Measurements from ENCODE around the gene RAB31. TPM values are rescaled to one million over a fixed set of nuclear protein-coding genes. Genes with fewer than 3 reads are reported as not detected.

Gene RAB31
- total RNA-seq, 4 donors from 2014 or later, result 17.4 to 76.0 (median 45.0) TPM

DNA sequence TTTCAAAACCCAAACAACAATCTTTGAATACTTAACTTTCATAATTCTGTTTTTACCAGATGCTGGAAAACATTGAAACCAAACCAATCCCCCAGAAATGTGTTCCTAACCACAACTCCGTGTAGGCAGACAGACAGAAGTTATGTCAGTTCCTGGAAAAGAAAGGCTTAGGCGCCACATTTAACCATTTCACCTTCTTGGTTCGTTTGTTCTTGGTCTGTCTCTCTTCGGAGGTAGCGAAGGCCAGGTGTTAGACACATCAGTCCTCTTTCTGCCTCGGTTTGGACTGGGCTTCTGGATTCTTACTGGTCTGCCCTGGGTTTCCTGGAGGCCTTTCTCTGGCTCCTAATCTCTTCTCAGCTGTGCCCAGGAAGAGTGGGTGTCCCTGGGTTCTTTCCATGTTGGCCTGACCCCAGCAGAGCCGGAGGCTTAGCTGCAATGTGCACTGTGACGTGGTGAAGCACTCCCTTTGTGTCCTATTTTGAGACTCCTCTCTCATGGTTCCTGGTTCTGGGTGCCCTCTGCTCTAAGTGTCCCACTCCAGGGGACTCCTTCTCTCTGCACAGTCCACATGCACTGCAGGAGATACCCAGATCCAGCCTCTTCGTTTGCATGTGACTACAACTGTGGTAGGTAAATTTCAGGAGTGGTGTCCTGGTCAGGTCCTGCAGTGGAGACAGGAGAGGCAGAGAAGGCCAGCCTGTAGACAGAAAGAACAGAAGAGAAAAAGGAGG is 23.1 kb upstream of the RAB31 start:
- peak overlapping the region; percentile 52 to 75 (median 67) for H3K27ac ChIP-seq
- H3K27me3 ChIP-seq, result no peaks in the 10 kb centered on the region
- no peak overlapping the region for H3K4me3 ChIP-seq
- 29 to 34% methylated on average over 9 of the region's 9 CpGs for WGBS, 2 donors
- TF ChIP-seq, protein P1, sequence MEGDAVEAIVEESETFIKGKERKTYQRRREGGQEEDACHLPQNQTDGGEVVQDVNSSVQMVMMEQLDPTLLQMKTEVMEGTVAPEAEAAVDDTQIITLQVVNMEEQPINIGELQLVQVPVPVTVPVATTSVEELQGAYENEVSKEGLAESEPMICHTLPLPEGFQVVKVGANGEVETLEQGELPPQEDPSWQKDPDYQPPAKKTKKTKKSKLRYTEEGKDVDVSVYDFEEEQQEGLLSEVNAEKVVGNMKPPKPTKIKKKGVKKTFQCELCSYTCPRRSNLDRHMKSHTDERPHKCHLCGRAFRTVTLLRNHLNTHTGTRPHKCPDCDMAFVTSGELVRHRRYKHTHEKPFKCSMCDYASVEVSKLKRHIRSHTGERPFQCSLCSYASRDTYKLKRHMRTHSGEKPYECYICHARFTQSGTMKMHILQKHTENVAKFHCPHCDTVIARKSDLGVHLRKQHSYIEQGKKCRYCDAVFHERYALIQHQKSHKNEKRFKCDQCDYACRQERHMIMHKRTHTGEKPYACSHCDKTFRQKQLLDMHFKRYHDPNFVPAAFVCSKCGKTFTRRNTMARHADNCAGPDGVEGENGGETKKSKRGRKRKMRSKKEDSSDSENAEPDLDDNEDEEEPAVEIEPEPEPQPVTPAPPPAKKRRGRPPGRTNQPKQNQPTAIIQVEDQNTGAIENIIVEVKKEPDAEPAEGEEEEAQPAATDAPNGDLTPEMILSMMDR (IDR thresholded peaks at IDR 0.05), result no peak
- no peak for TF ChIP-seq POLR2A (IDR thresholded peaks at IDR 0.05)
- intact Hi-C loops (cut with DNase I), result loop anchor here (10.0 kb wide), 1 partner anchor 70 kb away; the partner anchor contains the start of gene PPP4R1
- H3K36me3 ChIP-seq, result no peaks in the 10 kb centered on the region
- H3K9me3 ChIP-seq, result no peaks in the 10 kb centered on the region
- H3K4me1 ChIP-seq, result peaks cover 20 to 44% (median 20%) of the 10 kb centered on the region in 3 donors
- DNase-seq, result no peak

DNA sequence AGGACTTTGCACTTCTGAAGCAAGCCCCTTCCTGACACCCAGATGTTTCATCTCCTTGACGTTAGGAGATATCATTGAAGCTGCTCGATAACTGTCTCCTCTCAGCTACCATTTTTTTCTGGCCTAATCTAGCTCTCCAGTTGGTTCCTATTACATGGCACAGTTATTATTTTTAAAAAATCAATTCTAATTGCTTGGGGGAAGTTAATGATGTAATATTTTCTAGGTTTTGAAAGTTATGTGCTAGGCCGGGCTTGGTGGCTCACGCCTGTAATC is 22.5 kb upstream of the RAB31 start:
- TF ChIP-seq, protein P1 (IDR thresholded peaks at IDR 0.05), result no peak
- no peak for TF ChIP-seq POLR2A (IDR thresholded peaks at IDR 0.05)
- WGBS, 2 donors, result 75 to 83% methylated on average over 4 of the region's 4 CpGs
- H3K36me3 ChIP-seq, result no peaks in the 10 kb centered on the region
- no peaks in the 10 kb centered on the region for H3K9me3 ChIP-seq
- peaks cover 20 to 44% (median 20%) of the 10 kb centered on the region in 3 donors for H3K4me1 ChIP-seq
- H3K27ac ChIP-seq, result peak overlapping the region; percentile 52 to 75 (median 67)
- no peak overlapping the region for H3K4me3 ChIP-seq
- no peaks in the 10 kb centered on the region for H3K27me3 ChIP-seq
- intact Hi-C loops (cut with DNase I), result loop anchor here (10.0 kb wide), 1 partner anchor 71 kb away; the partner anchor contains the start of gene PPP4R1
- DNase-seq, result no peak

DNA sequence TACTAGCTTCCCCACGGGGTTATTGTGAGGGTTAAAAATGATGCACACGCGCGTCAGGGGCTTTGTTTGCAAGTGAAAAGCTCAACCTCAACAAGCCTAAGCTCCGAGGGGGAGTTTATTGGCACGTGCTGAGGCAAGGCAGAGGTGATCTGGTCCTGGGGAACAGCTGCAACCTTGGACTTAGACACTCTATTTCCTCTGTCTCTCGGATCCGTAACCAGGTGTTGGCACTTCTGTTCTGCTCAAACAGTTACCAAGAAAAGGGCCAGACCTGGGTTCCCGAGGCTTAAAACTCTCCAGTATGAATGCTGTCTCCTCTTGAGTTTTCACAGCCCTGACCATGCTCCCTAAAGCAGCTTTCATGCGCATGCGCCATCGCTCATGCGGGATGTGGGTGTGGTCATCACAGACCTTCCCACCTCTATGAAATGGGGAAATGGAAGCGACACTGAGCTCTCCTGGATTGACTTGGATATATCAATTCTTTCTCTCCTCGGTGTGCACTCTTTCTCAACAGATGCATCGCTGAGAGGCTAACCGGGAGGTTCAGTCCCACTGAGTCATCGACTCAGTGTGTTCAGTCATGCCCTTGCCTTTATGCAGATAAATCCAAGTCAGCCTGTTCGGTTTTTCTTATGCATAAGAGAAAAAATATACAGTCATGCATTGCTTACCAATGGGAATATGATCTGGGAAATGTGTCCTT is 19.9 kb upstream of the RAB31 start:
- peaks cover 19 to 41% (median 20%) of the 10 kb centered on the region in 3 donors for H3K4me1 ChIP-seq
- TF ChIP-seq, protein P1 (IDR thresholded peaks at IDR 0.05), result no peak
- no peak for TF ChIP-seq POLR2A (IDR thresholded peaks at IDR 0.05)
- H3K27ac ChIP-seq, result peak overlapping the region; percentile 75 to 84 (median 80)
- intact Hi-C loops (cut with DNase I), result loop anchor here (10.0 kb wide), 1 partner anchor 73 kb away; the partner anchor contains the start of gene PPP4R1
- DNase-seq, result no peak
- H3K9me3 ChIP-seq, result no peaks in the 10 kb centered on the region
- 53 to 67% methylated on average over 16 to 19 of the region's 19 CpGs for WGBS, 2 donors
- H3K36me3 ChIP-seq, result no peaks in the 10 kb centered on the region
- H3K27me3 ChIP-seq, result no peaks in the 10 kb centered on the region
- H3K4me3 ChIP-seq, result peak overlapping the region in 2 of 4 donors; percentile 11 to 30

DNA sequence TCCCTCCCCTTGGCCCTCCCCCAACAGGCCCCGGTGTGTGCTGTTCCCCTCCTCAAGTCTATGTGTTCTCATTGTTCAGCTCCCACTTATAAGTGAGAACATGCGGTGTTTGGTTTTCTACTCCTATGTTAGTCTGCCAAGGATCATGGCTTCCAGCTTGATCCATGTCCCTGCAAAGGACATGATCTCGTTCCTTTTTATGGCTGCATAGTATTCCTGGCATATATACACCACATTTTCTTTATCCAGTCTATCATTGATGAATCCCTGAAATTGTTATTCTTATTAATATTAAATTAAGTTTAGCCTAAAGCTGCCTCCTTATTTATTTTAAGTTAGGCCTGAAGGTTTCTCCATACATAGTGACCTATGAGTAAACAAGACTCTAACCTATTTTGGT is 18.8 kb upstream of the RAB31 start:
- H3K4me1 ChIP-seq, result peaks cover 12 to 31% (median 13%) of the 10 kb centered on the region in 3 donors
- no peak for DNase-seq
- no peak for TF ChIP-seq POLR2A (IDR thresholded peaks at IDR 0.05)
- TF ChIP-seq, protein P1 (IDR thresholded peaks at IDR 0.05), result no peak
- no peak overlapping the region for H3K4me3 ChIP-seq
- no peaks in the 10 kb centered on the region for H3K27me3 ChIP-seq
- no peaks in the 10 kb centered on the region for H3K36me3 ChIP-seq
- WGBS, 2 donors, result 87 to 88% methylated on average over 3 of the region's 3 CpGs
- H3K9me3 ChIP-seq, result no peaks in the 10 kb centered on the region
- no peak overlapping the region for H3K27ac ChIP-seq
- intact Hi-C loops (cut with DNase I), result loop anchor here (10.0 kb wide), 1 partner anchor 74 kb away; the partner anchor contains the start of gene PPP4R1
